ENCODE measurements around the gene HELB. TPM values are rescaled to one million over a fixed set of nuclear protein-coding genes. Genes with fewer than 3 reads are reported as not detected.
A peak's percentile ranks its signal among the peaks of the same experiment; 100 is the strongest.

Gene HELB
- total RNA-seq, 3 donors from 2014 or later = 4.0 to 11.1 (median 7.2) TPM

DNA sequence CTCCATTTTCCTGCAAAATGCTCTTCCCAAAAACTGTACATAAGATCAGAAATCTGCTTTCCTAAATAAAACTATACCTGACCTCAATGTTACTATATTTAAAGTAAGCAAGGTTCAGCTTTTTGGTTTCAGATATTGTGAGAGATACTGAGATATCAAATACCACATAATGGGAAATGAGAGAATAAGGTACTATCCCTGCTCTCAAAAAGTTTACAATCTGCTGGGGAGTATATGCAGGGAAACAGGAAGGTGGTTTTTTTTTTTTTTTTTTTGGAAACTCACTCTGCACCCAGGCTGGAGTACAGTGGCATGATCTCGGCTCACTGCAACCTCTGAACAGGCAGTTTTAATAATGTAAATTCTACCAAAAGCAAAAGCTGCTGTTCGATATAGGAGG is 49.0 kb downstream of the HELB start:
- Histone ChIP-seq H3K4me1 (no peaks in the 10 kb centered on the region), H3K36me3 (no peaks in the 10 kb centered on the region), H3K9me3 (no peaks in the 10 kb centered on the region), H3K27me3 (no peaks in the 10 kb centered on the region), H3K4me3 (no peak overlapping the region), H3K27ac (no peak overlapping the region)
- intact Hi-C loops (cut with DNase I; ENCODE audit: low total_unique reads) = no loop called here
- no peak for DNase-seq (ENCODE audit: low spot score in 2 of 2)
- TF ChIP-seq CTCF (IDR thresholded peaks at IDR 0.05) (no peak), POLR2AphosphoS5 (IDR thresholded peaks at IDR 0.05) (no peak), POLR2A (IDR thresholded peaks at IDR 0.05) (no peak)

DNA sequence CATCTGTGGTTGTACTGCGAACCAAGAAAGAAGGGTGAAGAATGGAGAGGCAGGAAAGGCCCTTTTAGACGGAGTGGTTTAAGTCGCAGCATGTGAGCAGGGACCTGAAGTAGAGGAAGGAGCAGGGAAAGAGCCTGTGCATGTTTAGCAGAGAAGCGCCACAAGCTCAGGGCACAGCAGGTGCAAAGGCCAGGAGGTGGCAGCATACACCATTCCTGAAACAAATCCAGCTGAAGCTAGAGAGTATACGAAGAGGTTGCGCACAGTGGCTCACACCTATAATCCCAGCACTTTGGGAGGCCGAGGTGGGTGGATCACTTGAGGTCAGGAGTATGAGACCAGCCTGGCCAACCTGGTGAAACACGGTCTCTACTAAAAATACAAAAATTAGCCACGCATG is 49.9 kb downstream of the HELB start:
- no peak for DNase-seq (ENCODE audit: low spot score in 2 of 2)
- intact Hi-C loops (cut with DNase I; ENCODE audit: low total_unique reads) = no loop called here

DNA sequence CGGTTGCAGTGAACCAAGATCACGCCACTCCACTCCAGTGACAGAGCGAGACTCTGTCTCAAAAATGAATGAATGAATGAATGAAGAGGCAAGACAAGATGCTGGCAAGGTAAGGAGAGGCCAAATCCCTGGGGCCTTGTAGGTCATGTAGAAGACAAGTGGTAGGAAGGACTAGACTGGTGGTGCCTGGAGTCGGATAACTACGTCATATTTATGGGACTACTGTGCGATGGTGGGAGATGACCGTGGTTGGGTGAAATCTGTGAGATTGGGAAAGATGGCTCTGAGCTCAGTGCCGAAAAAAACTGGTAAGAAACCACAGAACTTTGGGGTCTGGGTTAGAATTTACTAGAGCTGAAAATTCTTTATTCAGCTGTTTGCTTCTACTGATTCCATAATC is 50.6 kb downstream of the HELB start:
- Histone ChIP-seq H3K36me3 (no peaks in the 10 kb centered on the region), H3K27ac (no peak overlapping the region), H3K27me3 (no peaks in the 10 kb centered on the region), H3K9me3 (no peaks in the 10 kb centered on the region), H3K4me3 (no peak overlapping the region), H3K4me1 (no peaks in the 10 kb centered on the region)
- intact Hi-C loops (cut with DNase I; ENCODE audit: low total_unique reads) = no loop called here
- TF ChIP-seq POLR2AphosphoS5 (IDR thresholded peaks at IDR 0.05) = no peak
- DNase-seq (ENCODE audit: low spot score in 2 of 2) = no peak

More for the DNA sequence above, 49.9 kb downstream of the HELB start:
- H3K4me1 ChIP-seq = no peaks in the 10 kb centered on the region
- no peaks in the 10 kb centered on the region for H3K9me3 ChIP-seq
- no peaks in the 10 kb centered on the region for H3K27me3 ChIP-seq
- TF ChIP-seq CTCF (IDR thresholded peaks at IDR 0.05) = peak in 1 of 3 donors; percentile 10
- no peak for TF ChIP-seq POLR2A (IDR thresholded peaks at IDR 0.05)
- no peak for TF ChIP-seq POLR2AphosphoS5 (IDR thresholded peaks at IDR 0.05)
- H3K4me3 ChIP-seq = no peak overlapping the region
- H3K36me3 ChIP-seq = no peaks in the 10 kb centered on the region
- no peak overlapping the region for H3K27ac ChIP-seq

- Histone ChIP-seq H3K27ac (no peak overlapping the region), H3K9me3 (no peaks in the 10 kb centered on the region), H3K27me3 (no peaks in the 10 kb centered on the region), H3K36me3 (no peaks in the 10 kb centered on the region), H3K4me3 (no peak overlapping the region), H3K4me1 (no peaks in the 10 kb centered on the region)
- TF ChIP-seq POLR2A (IDR thresholded peaks at IDR 0.05) (no peak), CTCF (IDR thresholded peaks at IDR 0.05) (no peak), POLR2AphosphoS5 (IDR thresholded peaks at IDR 0.05) (no peak)
- intact Hi-C loops (cut with DNase I; ENCODE audit: low total_unique reads) = no loop called here
- DNase-seq (ENCODE audit: low spot score in 2 of 2) = no peak
Measured at GRCh38 chr12:66354291-66354690, 52.0 kb downstream of the HELB start.

DNA sequence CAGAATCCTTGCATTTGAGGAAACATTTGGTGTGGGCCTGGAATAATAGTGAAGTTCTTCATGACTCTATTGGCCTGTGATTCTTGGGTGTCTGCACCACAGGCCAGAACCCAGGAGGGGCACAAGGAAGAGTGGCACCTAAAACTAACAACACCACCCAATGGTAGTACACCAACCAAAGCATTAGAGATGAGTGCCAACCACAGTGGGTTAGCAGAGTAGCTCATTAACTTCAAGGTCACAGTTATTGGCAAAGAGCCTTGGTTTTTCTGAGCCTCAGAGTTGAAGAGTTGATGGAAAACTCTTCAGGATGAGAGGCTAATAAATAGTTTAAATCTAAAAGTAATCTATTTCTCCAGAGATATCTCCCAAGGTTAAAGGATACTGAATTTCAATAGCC is 57.0 kb downstream of the HELB start:
- H3K4me3 ChIP-seq = no peak overlapping the region
- intact Hi-C loops (cut with DNase I; ENCODE audit: low total_unique reads) = no loop called here
- no peaks in the 10 kb centered on the region for H3K9me3 ChIP-seq
- H3K36me3 ChIP-seq = no peaks in the 10 kb centered on the region
- no peak overlapping the region for H3K27ac ChIP-seq
- H3K27me3 ChIP-seq = no peaks in the 10 kb centered on the region
- no peak for TF ChIP-seq POLR2A (IDR thresholded peaks at IDR 0.05)
- no peak for TF ChIP-seq POLR2AphosphoS5 (IDR thresholded peaks at IDR 0.05)
- DNase-seq (ENCODE audit: low spot score in 2 of 2) = no peak
- no peaks in the 10 kb centered on the region for H3K4me1 ChIP-seq

- no peaks in the 10 kb centered on the region for H3K9me3 ChIP-seq
- no peak overlapping the region for H3K4me3 ChIP-seq
- no peak for DNase-seq (ENCODE audit: low spot score in 2 of 2)
- H3K27ac ChIP-seq = no peak overlapping the region
- TF ChIP-seq POLR2A (IDR thresholded peaks at IDR 0.05) (no peak), CTCF (IDR thresholded peaks at IDR 0.05) (no peak), POLR2AphosphoS5 (IDR thresholded peaks at IDR 0.05) (no peak)
- intact Hi-C loops (cut with DNase I; ENCODE audit: low total_unique reads) = no loop called here
- no peaks in the 10 kb centered on the region for H3K36me3 ChIP-seq
- H3K27me3 ChIP-seq = no peaks in the 10 kb centered on the region
- no peaks in the 10 kb centered on the region for H3K4me1 ChIP-seq
Measured at GRCh38 chr12:66361703-66362102, 59.4 kb downstream of the HELB start.
